Activated naive CD8-positive, alpha-beta T cell treated with anti-CD3 and anti-CD28 coated beads, Interleukin-2, amount 50 U/mL, for 16 hours (primary cell): ENCODE measurements around the gene STN1.

ENCODE experiments used
- DNase-seq: peaks from one replicate; pipeline ENCODE4 v3.0.0-alpha.2; 2020; ENCODE audit warnings: low read depth, low spot score

STN1 gene

DNA sequence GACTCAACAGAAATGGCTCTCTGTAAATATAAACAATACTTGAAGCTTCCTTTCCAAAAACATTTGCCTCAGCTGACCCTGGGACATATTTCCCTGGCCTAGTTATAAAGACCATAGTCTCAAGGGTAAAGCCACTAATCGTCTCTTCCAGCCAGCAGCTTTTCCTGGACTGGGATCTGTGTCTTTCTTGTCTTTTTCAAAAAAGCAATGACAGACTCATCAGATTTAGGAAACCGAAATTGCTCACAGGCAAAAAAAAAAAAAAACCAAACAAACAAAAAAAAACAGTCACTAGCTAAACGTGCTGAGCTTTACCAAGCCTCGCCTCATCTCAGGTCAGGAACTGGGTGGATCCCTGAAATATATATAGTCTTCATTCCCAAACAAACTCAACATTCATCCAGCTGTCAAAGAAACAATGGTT is 23.5 kb downstream of the STN1 start:
- DNase-seq: no peak

DNA sequence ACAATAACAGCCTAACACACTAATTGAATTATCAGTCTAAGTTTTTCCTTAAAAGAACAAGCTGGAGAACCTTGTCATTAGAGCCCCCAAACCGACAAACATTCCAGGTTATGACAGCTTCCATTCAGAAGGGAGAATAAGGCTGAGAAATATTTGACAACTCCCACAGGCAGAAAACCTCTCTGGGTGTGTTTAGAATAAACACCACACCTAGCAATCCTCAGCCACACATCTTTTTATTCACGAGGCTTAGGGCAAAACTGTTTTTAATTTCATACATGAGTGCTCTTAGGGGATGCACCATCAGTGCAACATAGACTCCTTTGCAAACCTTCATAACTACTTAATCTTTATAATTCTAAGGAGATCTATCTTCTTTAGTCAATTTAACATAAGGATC is 24.2 kb downstream of the STN1 start:
- DNase-seq: no peak

DNA sequence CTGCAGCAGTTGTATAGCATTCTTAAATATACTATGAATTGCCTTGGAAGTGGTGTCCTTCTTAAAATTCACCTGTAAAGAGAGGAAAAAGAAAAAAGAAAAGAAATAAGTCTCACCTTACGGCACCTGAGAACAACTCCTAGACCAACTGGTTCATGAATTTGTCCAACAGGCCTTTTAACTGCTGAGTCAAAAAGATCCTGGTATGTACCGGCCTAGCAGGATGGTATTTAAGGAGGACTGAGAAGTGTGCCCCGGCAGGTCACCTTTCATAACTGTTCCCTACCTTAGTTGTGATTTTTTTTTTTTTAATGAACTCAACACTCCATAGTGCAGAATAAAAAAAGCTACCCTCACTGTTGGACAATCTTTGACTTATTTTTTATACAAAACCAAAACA is 25.8 kb downstream of the STN1 start:
- no peak for DNase-seq

DNA sequence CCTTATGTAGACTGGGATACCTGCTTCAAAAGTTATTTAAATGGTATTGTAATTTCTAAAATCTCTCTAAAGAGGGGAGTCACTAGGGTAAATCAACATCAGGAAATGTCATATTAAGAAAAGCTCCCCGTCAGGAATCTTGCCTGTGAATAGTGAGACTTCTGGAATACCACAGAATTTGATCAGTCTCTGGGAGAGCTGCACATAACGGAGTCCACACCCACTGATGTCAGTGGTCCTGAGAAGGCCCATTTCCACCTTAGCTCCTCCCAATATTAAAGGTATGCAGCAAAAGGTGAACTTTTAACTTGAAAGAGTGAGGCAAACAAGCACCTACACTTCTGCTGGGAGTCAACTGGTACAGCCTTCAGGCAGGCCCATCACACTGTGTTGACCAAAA is 27.3 kb downstream of the STN1 start:
- no peak for DNase-seq

DNA sequence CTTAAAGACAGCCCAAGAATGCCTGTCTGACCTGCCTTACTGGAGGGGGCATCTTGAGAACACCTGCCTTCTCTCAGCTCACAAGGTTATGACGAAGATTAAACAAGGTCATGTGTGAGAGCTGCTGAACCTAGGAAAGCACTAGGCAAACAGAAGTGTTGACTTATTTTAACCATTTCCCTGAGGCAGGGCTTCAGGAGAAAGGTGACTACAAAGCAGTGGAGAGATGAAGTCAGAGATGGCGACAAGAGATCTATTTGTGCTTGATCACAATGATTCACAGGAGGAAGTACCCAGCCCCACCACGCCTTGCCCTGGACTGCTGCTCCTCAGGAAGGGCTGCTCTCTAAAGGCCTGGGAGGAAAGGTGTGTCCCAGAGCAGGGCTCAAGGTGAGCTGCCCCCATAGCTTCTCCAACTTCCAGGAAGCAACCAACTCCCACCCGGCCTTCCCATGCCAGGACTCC is 27.8 kb downstream of the STN1 start:
- DNase-seq: no peak

DNA sequence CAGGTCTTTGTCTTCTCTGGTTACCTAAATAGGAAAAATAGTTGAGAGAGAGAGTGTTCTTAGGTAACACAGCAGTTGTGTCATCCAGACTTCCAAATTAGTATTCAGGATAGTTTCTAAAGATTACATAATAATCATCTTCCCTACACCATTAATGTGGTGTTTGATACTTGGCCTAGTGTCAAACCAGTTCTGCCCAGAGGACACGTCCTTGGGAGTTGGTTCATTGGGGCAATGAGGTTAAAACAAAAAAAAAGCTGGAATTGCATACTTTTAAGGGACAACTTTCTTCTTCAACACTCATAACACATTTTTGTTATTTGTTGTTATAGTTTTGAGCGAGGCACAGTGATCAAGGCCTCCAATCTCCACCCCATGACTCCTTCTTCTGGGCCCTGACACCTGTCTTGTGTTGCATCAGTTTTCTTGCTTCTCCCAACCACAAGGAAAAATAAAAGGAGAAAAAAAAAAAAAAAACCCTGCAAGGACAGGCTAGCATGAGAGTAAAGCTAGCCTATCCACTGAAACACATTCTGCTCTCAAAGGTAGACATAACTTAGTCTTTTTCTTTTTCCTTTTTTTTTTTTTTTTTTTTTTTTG is 28.8 kb downstream of the STN1 start:
- no peak for DNase-seq

DNA sequence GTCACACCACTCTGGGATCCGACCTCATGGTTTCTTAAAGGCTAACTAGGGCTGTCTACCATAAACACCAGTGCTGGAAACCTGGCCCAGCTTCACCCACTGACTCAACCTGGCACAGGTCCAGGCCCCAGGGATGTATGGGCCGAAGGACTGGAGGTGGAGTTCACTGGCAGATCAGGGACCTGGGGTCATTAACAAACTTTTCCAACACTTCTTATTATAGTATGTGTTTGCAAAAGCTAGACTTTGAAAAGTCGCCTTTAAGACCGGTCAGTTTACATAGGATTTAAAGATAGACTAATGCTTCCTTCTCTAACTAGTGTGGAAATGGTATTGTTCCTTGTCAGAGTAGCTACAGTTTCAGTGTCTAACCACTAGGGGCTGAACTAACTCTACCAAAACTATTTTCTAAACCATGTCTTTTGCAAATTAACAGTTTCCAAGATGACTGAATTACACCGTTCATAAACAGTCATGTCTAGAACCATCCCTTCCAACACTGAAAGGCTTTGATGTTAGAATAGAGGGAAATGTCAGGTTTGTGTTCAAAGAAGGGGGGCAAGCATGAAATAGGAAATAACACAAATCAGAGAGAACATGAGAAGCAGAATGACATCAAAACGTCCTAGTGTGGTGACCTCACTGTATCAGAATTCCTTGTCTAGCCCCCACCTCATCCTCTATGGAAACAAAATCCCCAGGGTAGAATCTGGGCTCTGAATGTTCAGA is 29.7 kb downstream of the STN1 start:
- no peak for DNase-seq

DNA sequence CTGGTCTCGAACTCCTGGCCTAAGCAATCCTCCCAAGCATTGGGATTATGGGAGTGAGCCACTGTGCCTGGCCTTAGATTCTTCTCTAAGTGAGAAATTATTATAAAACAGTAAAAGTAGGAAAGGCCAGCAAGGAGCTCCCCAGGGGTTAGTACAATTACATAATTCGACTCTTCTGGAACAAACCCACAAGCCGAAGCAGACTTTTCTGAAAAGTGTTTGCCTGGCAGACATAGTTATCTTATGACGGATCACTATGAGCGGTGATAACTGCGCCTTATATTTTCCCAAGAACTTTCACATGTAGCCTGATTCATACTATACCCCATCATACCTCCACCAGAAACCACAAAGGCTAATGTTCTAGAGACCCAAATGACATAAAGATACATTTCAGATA is 32.4 kb downstream of the STN1 start:
- no peak for DNase-seq

DNA sequence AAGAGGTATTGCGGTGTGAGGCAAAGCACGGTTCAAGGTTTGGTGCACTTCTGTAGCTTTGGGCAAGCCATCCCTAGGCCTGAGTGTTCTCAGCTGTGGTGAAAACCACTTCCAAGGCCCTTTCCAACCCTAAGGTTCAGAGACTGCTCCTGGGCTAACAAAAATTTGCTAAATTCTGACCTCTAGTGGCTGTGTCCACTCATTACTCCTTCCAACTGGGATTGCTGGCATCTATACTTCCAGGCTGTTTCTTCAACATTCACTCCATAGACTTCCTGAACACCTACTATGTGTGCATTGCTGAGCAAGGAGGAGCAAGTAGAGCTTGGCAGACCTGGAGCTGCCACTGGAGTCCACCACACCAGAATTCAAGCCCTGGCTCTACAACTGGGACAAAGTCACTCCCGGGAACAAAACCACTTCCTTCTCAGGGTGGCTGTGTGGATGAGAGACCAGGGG is 33.3 kb downstream of the STN1 start:
- DNase-seq: no peak

DNA sequence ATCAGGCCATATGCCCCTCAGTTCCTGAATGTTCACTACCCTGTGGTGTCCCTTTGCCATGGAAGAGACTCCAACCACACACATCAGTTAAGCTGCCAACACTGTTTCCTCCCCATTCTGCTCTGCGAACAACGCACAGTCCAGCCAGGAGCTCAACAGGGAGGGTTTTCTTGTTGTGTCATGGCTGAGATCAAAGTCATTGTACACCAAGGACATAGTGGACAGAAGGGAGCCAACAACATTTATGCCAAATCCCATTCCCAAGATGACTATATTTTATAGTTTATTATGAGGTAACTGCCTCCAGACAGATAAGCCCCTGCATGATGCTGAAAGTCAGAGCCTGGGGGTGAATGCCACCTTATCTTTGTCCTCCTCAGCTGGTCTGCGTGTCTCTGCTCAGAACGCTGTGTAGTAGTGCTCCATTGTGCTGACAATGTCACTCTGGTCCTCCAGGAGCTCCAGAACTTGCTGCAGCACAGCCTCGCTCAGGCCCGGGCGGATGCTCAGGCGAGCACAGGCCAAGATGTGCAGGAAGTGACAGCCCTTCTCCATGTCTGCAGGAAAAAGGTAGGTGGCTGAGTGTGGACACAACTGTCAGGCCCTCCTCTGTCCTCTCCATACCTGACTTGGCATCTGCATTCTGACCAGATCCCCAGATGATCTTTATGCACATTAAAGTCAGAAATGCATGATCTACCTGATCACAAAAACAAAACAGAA is 35.5 kb downstream of the STN1 start:
- DNase-seq: no peak

DNA sequence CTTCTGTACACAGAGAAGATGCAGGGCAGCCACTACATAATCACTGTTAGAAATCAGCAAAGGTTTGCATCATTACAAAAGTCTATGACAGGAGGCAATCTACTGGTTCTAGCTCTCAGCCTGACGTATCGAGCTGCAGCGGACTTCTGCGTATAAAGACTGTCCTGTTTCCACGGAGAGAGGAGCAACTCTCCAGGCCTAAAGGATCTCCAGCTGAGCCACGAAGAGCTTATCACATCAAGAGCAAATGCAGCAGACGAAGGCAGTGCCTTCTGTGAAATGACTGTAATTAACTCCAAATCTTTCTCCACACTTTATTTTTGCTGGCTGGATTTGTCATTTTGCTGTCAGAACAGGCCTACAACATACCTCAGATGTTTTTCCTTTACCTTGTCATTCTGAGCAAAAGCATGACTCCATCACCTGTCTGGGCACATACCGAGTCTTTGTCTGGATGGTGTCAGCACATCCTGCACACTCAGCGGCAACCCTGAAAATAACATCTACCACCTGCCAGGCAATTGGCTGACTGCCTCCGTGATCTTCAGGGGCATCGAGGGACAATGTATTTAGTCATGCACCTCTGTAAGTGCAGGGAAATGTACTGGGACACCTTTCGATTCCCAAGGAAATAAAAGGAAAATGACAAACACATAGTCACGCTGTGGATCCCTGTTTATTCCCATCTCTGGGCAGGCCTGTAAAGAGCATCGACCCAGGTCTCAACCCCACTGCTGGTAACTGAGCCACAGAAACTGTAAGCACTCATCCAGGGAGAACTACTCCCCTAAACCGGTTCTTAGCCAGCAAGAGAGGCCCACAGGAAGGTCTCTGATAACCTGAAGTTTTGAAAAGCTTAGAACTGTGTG is 36.3 kb downstream of the STN1 start:
- DNase-seq: no peak

DNA sequence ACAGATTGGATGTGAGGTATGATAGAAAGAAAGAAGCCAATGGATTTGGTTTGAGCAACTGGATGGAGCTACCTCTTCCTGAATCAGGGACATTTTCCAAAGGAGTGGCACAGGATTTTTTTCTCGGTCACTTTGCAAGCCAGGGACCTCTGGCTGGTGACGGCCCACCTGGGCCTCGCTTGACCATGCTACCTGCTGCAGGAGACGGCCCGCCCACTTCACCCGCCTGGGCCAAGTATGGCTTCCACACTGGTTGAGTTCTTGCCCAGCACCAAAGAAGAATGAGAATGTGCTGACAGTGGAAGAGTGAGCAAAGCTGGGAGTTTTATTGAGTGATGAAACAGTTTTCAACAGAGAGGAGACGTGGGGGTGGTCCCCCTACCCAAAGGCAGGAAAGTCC is 38.2 kb downstream of the STN1 start:
- no peak for DNase-seq

DNA sequence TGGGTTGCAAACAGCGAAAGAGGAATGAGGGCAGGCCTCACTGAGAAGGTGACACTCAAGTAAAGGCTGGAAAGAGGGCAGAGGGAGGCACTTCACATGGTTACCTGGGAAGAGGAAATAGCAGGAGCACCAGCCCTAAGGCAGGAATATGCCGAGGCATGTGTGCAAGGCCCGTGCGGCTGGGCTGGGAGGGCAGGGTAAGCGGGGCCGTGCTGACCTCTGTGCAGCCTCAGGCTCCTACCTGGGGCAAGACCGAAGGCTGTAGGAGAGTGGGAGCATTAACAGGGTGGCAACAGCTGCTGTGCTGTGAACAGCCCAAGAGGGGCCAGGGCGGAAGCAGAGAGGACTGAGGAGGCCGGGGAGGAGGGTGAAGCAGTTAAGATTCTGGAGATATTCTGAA is 38.6 kb downstream of the STN1 start:
- DNase-seq: no peak

DNA sequence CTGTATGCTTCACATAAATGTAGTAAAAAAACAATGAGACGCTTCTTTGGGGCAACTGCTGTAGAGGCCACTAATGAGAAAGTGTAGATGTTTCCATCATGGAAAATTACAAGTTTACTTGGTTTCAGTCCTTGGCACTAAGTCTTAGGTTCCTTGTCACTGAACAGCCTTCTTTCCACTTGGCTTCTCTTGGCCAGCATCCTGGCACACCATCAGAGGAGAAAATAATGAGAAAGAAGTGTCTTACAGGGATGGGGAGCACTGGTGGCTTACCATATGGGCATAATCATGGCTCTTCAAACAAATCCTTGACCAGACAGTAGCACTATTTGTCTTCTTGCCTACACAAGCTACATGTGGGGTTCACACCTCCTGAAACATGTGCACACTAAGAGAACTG is 40.1 kb downstream of the STN1 start:
- no peak for DNase-seq

DNA sequence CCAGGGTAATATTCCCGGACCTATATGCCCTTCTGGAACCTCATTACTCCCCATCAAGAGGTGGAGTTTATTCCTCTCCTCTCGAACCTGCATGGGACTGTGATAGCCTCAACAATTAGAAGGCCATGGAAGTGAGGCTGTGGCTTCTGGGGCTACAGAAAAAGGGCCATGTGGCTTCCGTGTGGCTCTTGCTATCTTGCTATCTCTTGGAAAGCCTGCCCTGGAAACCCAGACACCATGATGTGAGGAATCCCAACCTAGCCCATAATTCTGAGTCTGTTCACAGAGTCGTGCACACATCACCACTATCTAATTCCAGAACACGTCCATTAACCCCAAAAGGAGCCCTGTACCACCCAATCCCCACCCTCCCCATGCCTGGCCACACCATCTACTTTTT is 41.8 kb downstream of the STN1 start:
- DNase-seq: no peak

DNA sequence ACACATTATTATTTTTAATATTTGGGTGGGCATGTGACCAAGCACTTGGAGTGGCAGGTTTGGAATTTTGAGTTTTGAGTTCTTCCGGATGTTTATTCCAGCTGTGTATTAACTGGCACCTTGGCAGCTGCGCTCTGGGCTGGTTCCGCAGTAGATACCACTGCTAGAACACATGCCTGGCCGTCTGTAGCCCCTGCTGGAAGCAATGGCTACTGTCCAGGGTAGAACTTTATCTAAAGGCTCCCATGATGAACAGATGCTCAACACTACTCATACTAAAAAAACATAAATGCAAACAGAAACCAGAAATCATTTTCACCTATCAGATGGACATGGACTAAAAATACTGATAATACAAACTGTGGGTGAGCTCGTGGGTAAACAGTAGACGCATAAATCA is 43.3 kb downstream of the STN1 start:
- DNase-seq: no peak

DNA sequence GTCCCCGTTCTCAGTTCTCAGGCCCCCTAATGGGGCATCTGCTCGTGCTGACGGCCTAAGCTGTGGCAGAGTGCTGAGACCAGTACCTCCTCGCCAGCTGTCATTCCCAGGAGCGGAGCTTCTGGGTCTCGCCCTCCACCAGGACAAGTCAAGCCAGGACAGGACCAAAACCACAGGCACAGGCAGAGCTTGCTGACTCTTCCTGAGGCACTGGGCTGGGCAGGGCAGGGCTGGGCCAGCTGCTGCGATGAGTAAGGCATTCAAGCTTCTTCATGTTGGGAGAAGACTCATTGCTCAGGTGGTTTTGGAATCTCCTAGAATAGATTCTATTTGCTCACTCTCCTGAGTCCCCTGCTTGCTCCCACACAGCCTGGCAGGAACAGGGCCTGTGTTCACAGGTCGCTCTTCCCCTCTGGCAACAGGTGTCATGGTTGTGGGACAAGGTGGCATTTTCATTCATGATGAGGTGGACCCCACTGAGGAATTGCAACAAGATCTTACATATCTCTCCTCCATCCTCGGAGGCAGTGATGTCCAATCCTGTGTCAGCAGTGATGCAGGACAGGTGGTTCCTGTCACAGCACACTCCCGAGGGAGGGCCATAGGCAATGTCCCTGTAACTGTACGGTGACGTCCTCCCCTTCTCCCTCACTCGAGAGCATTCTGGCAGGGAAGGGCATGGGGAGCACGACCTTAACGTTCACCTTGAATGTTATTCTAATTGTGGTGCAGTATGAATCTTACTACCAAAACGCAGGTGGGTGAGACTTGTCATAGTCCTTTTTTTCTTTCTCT is 45.6 kb downstream of the STN1 start:
- no peak for DNase-seq

DNA sequence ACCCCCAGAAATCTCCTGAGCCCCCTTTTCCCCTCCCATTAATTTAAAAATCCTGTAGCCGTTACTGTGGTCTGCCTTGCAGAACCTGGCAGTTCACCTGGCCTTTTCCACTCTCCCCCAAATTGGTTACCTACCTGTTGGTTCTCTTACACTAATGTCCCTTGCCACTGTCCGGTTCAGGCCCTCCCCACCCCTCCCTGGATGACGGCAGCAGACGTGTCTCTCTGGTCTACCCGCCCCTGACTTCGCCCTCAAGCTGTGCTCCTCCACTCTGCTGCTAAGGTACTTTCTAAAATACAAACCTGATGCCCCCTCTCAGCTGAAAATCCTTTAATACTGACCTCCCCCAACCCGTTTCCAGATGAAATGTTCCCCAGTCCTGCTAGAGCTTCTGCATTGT is 47.0 kb downstream of the STN1 start:
- no peak for DNase-seq

DNA sequence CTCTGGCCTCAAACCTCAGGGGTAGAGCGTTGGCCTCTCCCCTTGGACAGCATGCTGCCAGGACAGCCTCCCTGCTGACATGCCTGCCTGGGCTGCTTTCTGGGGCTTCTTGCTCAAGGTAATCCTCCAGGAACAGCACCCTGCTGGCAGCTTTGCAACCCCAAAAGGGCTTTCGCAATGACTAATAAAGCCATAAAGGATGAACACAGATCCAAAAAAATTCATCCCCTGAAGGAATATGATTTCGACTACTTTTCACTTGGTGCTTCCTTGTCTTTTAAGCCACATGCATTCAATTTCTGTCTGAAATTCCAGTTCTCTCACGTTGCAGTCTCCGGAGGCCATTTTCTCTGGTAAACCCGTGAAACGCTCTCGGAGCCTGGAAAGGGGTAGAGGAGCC is 47.5 kb downstream of the STN1 start:
- DNase-seq: no peak

DNA sequence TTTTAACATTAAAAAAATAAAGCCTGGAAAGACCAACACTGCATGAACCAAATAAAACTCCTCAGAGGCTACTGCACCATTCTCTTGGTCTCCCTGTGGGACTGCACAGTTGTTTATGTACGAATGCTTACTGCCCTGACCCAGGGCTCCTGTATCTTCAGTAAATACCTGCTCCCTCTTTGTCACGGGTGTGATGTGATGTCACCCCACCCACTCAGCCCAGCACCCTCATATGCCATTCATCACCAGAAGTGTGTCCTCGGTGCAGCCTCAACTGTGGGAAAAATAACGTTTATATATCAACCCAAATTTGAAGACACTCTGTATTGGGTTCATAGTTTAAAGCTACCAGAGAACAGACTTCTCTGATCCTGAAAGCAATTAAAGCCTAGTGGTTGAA is 48.6 kb downstream of the STN1 start:
- no peak for DNase-seq

DNA sequence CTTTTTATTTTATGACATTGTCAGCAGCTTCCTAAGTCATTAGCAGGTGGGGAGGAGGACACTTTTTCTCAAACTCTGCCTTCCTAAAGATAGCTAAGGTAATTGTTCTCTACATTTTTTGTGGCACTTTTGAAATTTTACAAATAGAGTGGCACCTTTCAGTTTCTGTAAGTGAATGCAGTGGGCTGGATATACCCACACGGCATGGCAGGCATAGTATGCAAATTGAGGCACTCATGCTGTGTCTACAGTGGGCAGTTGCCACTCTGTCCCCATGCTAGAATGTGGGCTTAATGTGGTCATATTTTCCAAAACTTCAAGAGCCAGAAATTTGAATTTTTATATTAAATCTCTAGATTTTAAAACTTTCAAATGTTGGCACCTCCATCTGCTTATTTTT is 49.8 kb downstream of the STN1 start:
- no peak for DNase-seq
